ENCODE data around the gene LYPD6B.

LYPD6B gene, protein sequence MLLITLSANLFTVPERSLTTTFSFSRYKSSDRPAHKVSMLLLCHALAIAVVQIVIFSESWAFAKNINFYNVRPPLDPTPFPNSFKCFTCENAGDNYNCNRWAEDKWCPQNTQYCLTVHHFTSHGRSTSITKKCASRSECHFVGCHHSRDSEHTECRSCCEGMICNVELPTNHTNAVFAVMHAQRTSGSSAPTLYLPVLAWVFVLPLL

DNA sequence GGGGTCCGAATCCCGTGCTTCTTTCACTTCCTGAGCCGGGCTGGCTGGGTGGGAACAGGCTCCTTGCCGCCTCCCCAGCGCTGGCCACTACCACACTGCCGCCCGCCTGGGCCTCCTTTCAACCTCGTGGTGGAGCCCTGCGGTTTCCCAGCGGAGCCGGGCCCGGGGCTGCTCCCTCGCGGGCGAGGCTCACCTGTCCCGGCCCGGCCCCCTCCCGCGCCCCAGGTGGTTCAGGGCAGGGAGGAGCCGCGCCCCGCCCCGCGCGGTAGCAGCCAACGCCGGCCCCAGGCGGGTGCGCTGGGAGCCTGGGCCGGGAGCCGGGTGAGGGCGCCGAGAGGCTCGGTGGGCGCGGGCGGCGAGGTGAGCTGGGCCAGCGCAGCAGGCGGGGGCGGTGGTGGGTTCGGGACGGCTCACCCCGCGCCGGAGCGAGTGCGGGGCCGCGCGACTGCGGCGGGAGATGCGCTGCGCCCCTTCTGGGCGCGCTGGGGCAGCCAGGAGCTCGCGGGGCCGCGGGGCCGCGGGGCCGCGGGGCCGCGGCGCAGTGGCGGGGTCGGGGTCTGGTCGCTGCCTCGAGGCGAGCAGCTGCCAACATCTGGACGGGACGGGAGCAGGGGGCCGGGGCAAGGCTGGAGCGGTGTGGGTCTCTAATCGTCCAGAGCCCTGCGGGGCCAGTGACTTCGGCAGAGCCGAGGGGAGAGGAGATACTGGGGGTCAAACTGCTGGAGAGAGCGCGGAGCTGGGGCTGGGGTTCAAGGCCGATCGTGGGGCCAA is at the start of gene LYPD6B:
Gene LYPD6B, plus strand, starts transcription at position 258 of the 771 bp plus-strand sequence. CDS start 92,250 bp downstream, outside the sequence.
- no peak within 1 kb of the TSS for H3K27ac ChIP-seq
- ChIA-PET CTCF (interaction anchor here (0.6 to 2.5 kb wide), 10 partner anchors 9 to 523 kb away, joined by 3 to 11 read pairs (median 4); no protein-coding TSS in a partner anchor), POLR2A (ENCODE audit: low non-redundant PET) (no interaction called here)
- TF ChIP-seq, protein P1, sequence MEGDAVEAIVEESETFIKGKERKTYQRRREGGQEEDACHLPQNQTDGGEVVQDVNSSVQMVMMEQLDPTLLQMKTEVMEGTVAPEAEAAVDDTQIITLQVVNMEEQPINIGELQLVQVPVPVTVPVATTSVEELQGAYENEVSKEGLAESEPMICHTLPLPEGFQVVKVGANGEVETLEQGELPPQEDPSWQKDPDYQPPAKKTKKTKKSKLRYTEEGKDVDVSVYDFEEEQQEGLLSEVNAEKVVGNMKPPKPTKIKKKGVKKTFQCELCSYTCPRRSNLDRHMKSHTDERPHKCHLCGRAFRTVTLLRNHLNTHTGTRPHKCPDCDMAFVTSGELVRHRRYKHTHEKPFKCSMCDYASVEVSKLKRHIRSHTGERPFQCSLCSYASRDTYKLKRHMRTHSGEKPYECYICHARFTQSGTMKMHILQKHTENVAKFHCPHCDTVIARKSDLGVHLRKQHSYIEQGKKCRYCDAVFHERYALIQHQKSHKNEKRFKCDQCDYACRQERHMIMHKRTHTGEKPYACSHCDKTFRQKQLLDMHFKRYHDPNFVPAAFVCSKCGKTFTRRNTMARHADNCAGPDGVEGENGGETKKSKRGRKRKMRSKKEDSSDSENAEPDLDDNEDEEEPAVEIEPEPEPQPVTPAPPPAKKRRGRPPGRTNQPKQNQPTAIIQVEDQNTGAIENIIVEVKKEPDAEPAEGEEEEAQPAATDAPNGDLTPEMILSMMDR (conservative IDR thresholded peaks at IDR 0.05; ENCODE audit: low read depth): peak; percentile 21
- DNase-seq (ENCODE audit: low spot score): peak; percentile 64

DNA sequence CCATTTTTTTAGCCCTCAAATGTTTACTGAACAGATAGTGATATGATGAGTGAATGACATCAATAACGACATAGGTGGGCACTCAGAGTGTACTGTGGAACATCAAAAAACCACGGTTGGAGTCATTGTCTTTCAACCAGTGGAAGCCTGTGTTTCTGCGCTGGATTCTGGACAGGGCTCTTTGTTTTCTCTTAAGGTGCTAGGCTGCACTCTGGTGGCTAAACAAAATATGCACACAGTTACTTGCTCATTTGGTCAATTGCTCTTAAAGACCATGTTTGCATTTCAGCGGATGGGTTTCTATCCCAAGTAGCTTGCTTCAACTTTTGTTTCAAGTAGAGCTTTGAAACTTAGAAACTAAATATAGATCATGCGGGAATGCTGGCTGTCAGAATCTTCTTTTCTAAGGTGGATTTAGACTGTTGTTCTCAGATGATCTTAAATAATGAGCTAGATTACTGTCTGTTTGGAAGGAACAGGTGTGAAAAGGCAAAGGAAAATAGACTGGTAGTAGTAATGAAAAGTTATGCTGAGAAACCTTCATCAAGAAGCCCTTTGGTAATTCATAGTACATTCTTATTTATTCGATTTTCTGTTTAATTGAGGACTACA is 48.5 kb upstream of the LYPD6B start:
- no peak overlapping the region for H3K27ac ChIP-seq
- peak; percentile 71 for DNase-seq (ENCODE audit: low spot score)
- ChIA-PET POLR2A (ENCODE audit: low non-redundant PET) (no interaction called here), CTCF (interaction anchor here (0.5 to 2.0 kb wide), 14 partner anchors 12 to 1907 kb away, joined by 3 to 6 read pairs (median 4); no protein-coding TSS in a partner anchor)
- TF ChIP-seq, protein P1 (conservative IDR thresholded peaks at IDR 0.05; ENCODE audit: low read depth): peak; percentile 73

DNA sequence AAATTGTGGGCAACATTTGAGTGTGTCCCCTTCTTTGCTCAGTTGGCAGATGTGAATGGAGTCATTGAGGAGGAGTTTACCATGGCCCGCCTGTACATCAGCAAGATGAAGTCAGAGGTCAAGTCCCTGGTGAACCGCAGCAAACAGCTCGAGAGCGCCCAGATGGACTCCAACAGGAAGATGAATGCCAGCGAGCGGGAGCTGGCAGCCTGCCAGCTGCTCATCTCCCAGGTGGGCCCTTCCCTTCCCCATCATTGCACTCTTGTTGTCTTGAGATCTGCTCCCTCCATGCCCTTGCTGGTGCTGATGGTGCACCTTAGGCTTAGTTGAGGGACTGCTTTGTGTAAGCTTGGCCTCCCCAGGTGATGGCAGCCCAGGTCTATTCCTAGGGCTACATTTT is 47.5 kb upstream of the LYPD6B start:
- DNase-seq (ENCODE audit: low spot score): no peak
- no peak overlapping the region for H3K27ac ChIP-seq
- ChIA-PET POLR2A (ENCODE audit: low non-redundant PET) (interaction anchor here (0.7 kb wide), 1 partner anchor 424 kb away, joined by 4 read pairs; no protein-coding TSS in a partner anchor), CTCF (interaction anchor here (0.6 to 2.0 kb wide), 3 partner anchors 481 to 1002 kb away, joined by 3 to 6 read pairs (median 5); no protein-coding TSS in a partner anchor)
- TF ChIP-seq, protein P1 (conservative IDR thresholded peaks at IDR 0.05; ENCODE audit: low read depth): no peak

DNA sequence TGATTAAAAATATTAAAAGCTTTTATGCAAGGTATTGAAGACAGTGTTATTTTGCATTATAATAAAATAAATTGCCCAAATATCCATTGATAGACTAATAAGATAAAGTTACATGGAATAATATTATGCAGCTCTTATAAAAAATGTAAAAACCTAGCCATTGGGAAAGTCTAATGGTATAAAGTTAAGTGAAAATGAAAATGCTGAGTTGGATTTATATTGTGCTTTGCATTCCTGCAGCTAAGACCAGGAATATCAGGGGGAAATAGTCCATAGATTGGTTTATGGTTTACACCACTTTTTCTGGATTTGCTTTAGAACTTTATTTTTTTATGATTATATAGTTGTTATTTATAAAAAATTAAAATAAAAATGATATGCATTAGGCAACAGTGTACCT is 46.1 kb upstream of the LYPD6B start:
- no peak overlapping the region for H3K27ac ChIP-seq
- POLR2A ChIA-PET (ENCODE audit: low non-redundant PET): no interaction called here
- DNase-seq (ENCODE audit: low spot score): no peak
- CTCF ChIA-PET: no interaction called here
- TF ChIP-seq, protein P1 (conservative IDR thresholded peaks at IDR 0.05; ENCODE audit: low read depth): no peak

DNA sequence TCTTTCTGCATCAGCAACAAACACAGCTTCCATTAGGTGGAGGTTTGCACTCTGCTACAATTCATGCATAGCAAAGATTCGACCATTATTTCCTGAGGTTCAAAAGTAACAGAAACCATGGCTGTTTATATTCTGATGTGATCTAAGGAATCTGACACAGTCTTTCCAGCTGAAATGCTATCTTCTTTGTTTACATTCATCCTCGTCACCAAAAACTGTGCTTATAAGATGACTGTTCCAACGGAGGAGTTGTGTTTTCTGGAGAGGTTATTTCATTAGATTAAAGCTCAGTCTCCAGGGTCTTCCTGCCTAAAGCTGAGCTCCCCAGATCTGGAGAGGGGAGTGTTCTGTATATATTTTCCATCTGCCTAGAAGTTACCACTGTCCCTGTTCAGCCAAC is 45.1 kb upstream of the LYPD6B start:
- TF ChIP-seq, protein P1 (conservative IDR thresholded peaks at IDR 0.05; ENCODE audit: low read depth): no peak
- DNase-seq (ENCODE audit: low spot score): no peak
- POLR2A ChIA-PET (ENCODE audit: low non-redundant PET): no interaction called here
- H3K27ac ChIP-seq: no peak overlapping the region
- CTCF ChIA-PET: no interaction called here

DNA sequence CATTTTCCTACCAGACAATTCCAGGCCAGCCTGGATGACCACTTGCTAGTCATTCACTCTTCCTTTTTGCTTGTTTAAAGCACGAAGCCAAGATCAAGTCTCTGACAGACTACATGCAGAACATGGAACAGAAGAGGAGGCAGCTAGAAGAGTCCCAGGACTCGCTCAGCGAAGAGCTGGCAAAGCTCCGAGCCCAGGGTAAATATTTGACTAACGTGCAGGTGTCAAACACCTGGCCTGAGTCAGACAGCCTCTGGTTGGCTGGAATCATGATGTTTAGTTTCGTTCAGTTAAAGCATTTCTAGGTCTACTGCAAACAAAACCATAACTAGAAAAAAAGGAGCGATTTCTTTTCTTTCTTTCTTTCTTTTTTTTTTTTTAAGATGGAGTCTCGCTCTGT is 44.2 kb upstream of the LYPD6B start:
- no peak overlapping the region for H3K27ac ChIP-seq
- no peak for DNase-seq (ENCODE audit: low spot score)
- ChIA-PET CTCF (interaction anchor here (0.6 kb wide), 2 partner anchors 26 to 556 kb away, joined by 3 to 4 read pairs; no protein-coding TSS in a partner anchor), POLR2A (ENCODE audit: low non-redundant PET) (no interaction called here)
- TF ChIP-seq, protein P1 (conservative IDR thresholded peaks at IDR 0.05; ENCODE audit: low read depth): no peak
